NK-92 (cell line): ENCODE data around the gene STIP1.
A peak's percentile ranks its signal among the peaks of the same experiment; 100 is the strongest.

Experiments used
- DNase-seq: peaks from one replicate; lab custom pipeline; 2025; ENCODE audit not compliant: unreplicated experiment; lab: John Stamatoyannopoulos, UW

STIP1 gene

GRCh38 chr11:64185693-64186491 lies at the start of gene STIP1:
Gene STIP1, plus strand, starts transcription at chr11:64186171. Its CDS starts 91 bp downstream, at chr11:64186262.
- DNase-seq = peak; percentile 98

DNA sequence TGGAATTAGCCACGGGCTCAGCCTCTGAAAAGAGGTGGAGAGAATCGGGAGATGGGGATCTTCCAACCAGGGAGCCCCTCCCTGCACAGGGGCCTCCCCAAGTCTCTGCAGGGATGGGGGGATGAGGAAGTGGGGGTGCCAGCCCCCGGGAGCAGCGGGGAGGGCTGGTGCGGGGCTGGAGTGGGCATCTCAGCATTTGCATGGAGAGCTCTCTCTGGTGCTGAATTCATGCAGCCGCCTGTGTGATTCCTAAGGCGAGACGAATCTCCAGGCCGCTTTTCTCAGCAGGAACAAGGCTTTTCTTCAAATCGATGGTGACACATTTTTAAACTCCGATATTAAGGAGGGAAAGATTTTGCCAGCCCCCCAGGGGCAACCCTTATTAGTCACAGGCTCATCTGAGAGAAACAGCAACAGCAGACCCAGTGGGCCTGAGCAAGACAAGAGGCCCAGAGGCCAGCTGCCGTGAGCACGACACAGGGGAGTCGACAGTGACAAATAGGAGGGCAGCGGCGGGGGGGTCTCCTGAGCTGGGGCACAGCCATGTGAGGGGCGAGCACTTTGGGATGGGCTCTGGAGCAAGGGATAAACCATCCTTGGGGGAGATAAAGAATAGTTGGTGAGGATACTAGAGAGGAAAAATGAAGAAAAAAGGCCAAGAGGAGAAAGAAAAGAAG lies 49.1 kb upstream of the STIP1 start:
- no peak for DNase-seq

GRCh38 chr11:64138398-64138797 lies 47.6 kb upstream of the STIP1 start:
- no peak for DNase-seq

DNA sequence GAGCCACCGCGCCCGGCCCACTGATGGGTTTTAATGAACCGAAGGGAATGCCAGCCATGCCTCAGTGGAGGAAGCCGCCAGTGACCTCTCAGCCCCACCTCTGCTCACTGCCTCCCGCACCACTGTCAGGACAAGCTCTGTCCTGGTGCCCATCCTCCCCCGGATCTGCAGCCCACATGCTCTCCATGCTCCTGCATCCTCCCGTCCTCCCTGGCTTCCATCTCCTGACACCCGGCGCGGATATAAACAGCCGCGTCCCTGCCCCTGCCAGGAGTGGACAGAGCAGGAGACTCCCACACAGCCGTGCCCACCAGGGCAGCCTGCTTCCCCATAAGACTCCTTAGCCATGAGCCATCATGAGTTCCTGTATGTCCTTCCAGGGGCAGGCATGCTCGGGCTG lies 46.9 kb upstream of the STIP1 start:
- DNase-seq = no peak

- no peak for DNase-seq
Observed at GRCh38 chr11:64140082-64140481, 45.9 kb upstream of the STIP1 start.

- DNase-seq = no peak
Observed at GRCh38 chr11:64141081-64141783, 44.7 kb upstream of the STIP1 start.

DNA sequence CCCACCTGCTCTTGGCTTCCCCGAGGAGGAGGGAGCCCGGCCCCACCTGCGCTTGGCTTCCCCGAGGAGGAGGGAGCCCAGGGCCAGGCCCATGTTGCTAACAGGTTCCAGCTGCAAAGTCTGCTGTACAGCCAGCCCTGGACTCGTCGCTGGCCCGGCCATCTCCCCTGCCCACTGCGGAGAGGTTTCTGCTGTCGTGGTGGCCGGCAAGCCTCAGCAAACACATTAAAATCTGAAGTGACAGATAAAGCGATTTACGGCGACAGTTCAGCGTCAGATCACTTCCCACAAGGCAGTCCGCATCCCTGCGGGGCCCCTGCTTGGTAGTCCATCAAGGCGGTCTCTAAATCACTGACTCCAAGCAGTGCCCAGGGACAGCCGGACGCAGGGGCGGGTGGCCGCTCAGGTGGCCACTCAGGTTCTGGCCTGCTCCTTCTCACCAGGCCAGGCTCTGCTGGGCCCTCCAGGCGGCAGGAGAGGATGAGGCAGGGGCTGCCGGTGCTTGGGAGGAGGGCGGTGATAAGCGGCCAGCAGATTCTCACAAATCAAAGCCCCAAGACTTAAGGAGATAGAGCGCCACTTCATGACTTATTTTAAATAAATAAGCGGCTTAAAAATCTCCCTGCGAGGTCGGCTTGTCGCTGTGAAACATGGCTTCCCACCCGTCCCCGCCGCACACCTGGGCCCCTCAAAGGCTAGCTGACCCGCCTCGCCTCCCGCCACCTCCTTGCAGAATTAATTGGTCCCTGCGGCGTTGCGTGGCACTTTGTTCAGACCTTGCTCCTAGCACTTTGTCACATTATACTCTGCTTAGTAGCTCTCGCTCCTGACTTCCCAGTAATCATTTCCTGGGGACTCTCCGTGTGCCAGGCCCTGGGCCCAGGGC lies 41.1 kb upstream of the STIP1 start:
- DNase-seq = no peak

DNA sequence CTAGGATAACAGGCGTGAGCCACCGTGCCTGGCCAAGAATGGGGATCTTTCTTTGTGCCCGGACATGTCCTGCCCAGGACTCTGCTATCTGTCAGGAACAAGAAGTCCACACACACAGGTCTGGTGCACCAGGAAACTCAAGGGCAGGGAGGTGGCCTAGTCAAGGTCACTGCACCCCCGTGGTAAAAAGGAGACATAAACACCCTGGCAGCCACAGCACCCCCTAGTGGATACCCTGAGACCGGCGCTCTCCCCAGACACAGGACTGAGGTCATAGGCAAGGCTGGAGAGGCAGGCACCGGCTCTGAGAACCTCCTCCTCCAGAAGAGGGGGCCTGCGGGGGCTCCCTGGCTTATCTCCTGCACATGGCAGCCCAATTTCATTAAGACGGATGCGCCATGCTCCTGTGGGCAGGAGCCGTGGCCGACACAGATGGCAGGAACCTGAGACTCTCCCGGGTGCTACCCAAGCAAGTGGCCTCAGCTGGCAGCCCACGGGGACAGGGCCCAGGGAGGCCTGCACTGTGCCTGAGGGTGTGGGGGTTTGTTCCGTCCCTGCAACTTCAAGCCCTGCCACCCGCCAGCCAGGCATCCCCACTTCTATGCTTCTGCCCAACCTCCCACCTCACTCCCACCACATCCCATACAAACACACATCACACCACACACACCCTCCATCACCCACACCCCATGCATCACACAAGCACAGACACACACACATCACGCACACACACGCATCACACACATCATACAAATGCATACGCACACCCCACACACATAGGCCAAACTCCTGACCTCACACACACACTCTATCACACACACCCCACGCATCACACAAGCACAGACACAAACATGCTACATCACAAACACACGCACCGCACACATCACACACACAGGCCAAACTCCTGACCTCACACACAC lies 39.7 kb upstream of the STIP1 start:
- DNase-seq = no peak

GRCh38 chr11:64148226-64148916 lies 37.6 kb upstream of the STIP1 start:
- DNase-seq = no peak

GRCh38 chr11:64148917-64149617 lies 36.9 kb upstream of the STIP1 start:
- DNase-seq = no peak

GRCh38 chr11:64150051-64150450 lies 35.9 kb upstream of the STIP1 start:
- no peak for DNase-seq

GRCh38 chr11:64150481-64151239 lies 35.3 kb upstream of the STIP1 start:
- no peak for DNase-seq

- DNase-seq = no peak
Observed at GRCh38 chr11:64151337-64151736, 34.6 kb upstream of the STIP1 start.

GRCh38 chr11:64152841-64153691 lies 32.9 kb upstream of the STIP1 start:
- DNase-seq = no peak

DNA sequence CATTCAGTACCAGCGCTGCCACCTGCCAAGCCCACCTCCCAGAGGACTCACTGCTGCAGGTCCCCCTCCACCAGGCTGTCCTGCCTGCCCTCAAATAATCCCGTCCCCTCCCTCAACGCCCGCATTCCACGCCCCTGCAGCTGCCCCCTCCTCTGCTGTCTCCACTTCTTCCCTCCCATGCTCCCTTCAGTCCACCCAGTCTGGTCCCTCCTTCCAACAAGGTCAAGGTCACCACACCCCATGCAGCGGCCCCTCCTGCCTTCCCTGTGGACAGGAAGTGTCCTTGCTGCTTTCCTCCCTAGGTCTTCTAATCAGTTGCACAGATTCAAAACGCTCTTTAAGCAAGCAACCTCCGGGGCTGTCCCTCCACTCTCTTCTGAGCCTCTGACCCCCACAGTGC lies 32.2 kb upstream of the STIP1 start:
- no peak for DNase-seq

DNA sequence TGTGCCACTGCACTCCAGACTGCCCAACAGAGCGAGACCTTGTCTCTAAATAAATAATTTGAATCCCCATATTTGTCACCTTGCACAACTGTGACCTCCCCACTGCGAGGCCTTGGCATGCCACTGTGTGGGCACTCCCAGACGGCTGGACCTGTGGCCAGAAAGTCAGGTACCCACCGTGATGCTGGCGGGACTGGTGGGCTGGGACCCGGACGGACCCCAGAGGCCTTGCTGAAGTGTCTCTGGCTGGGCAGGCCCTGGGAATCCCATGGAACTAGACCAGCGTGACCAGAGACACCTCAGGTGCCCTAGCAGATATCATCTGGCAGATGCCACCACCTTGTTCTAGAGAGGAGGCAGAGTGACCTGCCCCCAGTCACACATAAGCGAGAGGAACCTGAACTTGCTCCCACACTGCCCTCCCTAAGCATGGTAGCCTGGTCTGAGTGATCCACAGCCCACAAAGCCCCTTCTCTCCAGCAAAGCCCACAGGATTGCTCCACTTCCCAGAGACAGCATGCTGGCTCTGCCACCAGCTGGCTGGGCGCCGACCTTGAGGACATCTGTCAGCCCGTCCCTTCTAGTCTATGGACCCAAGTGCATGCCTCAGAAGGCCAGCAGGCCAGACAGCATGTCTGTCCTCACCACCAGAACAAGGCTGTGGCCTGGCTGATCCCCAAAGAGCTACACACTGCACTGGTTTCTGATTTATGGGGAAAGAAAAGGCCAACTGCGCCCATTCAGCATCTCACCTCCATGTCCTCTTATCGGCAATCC lies 29.5 kb upstream of the STIP1 start:
- no peak for DNase-seq
